HEK293 (cell line): Measurements from ENCODE around the gene CPEB4.

ENCODE experiments used
- ATF2 ChIP-seq: fragments of 450-650 bp; formaldehyde crosslinking; IDR thresholded peaks from 2 replicates; pipeline ENCODE4 v1.5.1; 2016; ENCODE audit warnings: missing biosample characterization, missing genetic modification characterization, low read depth
- BCL11A ChIP-seq: fragments of 450-650 bp; formaldehyde crosslinking; IDR thresholded peaks from 2 replicates; pipeline ENCODE4 v1.5.1; 2016; ENCODE audit warnings: low read depth, missing biosample characterization, missing genetic modification characterization
- CTCF ChIP-seq: fragments of 450-650 bp; formaldehyde crosslinking; IDR thresholded peaks from 2 replicates; pipeline ENCODE4 v1.5.1; 2016; ENCODE audit warnings: missing biosample characterization, missing genetic modification characterization
- HOXD13 ChIP-seq: sonication (generic); formaldehyde crosslinking; IDR thresholded peaks from 2 replicates; pipeline ENCODE4 v1.8.0; 2022; ENCODE audit warnings: missing genetic modification reagents, borderline replicate concordance
- YY1 ChIP-seq: fragments of 450-650 bp; formaldehyde crosslinking; IDR thresholded peaks from 2 replicates; pipeline ENCODE4 v1.5.1; 2018; ENCODE audit warnings: missing biosample characterization, missing genetic modification characterization
- ZEB2 ChIP-seq: fragments of 450-650 bp; formaldehyde crosslinking; IDR thresholded peaks from 2 replicates; pipeline ENCODE4 v1.5.1; 2016; ENCODE audit warnings: missing biosample characterization, missing genetic modification characterization
- ZNF157 ChIP-seq: fragments of 450-650 bp; formaldehyde crosslinking; IDR thresholded peaks from 2 replicates; pipeline ENCODE4 v1.5.1; 2016; ENCODE audit warnings: missing biosample characterization, missing genetic modification characterization
- ZNF175 ChIP-seq: fragments of 450-650 bp; formaldehyde crosslinking; IDR thresholded peaks from 2 replicates; pipeline ENCODE4 v1.5.1; 2016; ENCODE audit warnings: missing biosample characterization, missing genetic modification characterization
- ZNF274 ChIP-seq, 2 experiments: fragments of 200-500 bp in 1 of 2; fragments of 450-650 bp in 1 of 2; sonication (Bioruptor generic) in 1 of 2; formaldehyde crosslinking in 1 of 2; IDR thresholded peaks; 2 replicates each; pipeline versions ENCODE4 v1.5.1 to v1.6.1; 2014 to 2016; ENCODE audit warnings: borderline replicate concordance in 1 of 2, inconsistent platforms in 1 of 2, low read length in 1 of 2, missing biosample characterization in 1 of 2, missing genetic modification characterization in 1 of 2
- ZNF423 ChIP-seq: fragments of 450-650 bp; formaldehyde crosslinking; IDR thresholded peaks from 2 replicates; pipeline ENCODE4 v1.5.1; 2016; ENCODE audit warnings: missing biosample characterization, missing genetic modification characterization
- ZNF561 ChIP-seq: fragments of 450-650 bp; IDR thresholded peaks from 2 replicates; pipeline ENCODE4 v1.5.1; 2018; ENCODE audit warnings: missing biosample characterization, missing genetic modification characterization, borderline replicate concordance
- ZNF707 ChIP-seq: fragments of 450-650 bp; formaldehyde crosslinking; IDR thresholded peaks from 2 replicates; pipeline ENCODE4 v1.5.1; 2016; ENCODE audit warnings: missing biosample characterization, missing genetic modification characterization
- TF ChIP-seq, protein P1 (sequence below): fragments of 450-650 bp; formaldehyde crosslinking; IDR thresholded peaks from 2 replicates; pipeline ENCODE4 v1.5.1; 2016; ENCODE audit warnings: missing biosample characterization, missing genetic modification characterization, borderline replicate concordance

DNA sequence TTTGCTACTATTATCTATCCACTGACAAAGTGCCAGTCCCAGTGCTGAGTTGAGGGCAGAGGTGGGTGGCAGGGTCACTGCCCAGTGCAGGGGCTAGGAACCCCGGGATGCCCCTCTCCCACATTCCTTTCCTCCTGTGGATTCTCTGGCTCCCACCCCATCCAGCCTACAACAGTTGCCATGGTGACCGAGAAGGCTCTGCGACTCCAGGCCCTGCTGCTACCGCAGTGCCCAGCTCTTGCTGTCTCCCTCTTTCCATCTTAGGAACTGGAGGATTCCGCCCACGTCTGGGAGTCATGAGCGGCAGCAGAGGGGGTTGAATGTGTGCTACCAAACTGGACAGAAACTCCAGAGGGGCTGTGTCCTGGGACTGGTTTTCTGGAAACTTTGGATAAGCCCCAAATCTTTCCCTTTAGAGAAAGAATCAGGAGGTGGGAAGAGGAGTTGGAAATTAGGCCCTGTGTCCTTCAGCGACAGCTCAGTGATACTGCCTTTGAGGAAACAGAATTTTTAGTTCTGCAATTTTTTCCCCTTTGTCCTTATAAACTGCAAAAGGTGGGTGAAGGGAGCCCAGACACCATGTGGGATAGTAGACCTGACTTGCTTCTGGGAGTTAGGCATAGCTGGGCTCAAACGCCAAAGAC lies 80.1 kb downstream of the CPEB4 start:
- TF ChIP-seq ZNF274 (IDR thresholded peaks at IDR 0.05; ENCODE audit: low read length) (no peak), ZNF274 (tag by site-specific recombination; IDR thresholded peaks at IDR 0.05; ENCODE audit: borderline replicate concordance) (no peak), CTCF (tag by site-specific recombination) (no peak), YY1 (tag by site-specific recombination) (no peak), ZNF423 (no peak), ZEB2 (no peak), ATF2 (tag by site-specific recombination) (no peak), ZNF561 (tag by site-specific recombination) (no peak), ZNF175 (tag by site-specific recombination) (no peak), BCL11A (tag by site-specific recombination) (no peak), HOXD13 (no peak), ZNF157 (tag by site-specific recombination) (no peak), ZNF707 (tag by site-specific recombination) (no peak)
- TF ChIP-seq, protein P1, sequence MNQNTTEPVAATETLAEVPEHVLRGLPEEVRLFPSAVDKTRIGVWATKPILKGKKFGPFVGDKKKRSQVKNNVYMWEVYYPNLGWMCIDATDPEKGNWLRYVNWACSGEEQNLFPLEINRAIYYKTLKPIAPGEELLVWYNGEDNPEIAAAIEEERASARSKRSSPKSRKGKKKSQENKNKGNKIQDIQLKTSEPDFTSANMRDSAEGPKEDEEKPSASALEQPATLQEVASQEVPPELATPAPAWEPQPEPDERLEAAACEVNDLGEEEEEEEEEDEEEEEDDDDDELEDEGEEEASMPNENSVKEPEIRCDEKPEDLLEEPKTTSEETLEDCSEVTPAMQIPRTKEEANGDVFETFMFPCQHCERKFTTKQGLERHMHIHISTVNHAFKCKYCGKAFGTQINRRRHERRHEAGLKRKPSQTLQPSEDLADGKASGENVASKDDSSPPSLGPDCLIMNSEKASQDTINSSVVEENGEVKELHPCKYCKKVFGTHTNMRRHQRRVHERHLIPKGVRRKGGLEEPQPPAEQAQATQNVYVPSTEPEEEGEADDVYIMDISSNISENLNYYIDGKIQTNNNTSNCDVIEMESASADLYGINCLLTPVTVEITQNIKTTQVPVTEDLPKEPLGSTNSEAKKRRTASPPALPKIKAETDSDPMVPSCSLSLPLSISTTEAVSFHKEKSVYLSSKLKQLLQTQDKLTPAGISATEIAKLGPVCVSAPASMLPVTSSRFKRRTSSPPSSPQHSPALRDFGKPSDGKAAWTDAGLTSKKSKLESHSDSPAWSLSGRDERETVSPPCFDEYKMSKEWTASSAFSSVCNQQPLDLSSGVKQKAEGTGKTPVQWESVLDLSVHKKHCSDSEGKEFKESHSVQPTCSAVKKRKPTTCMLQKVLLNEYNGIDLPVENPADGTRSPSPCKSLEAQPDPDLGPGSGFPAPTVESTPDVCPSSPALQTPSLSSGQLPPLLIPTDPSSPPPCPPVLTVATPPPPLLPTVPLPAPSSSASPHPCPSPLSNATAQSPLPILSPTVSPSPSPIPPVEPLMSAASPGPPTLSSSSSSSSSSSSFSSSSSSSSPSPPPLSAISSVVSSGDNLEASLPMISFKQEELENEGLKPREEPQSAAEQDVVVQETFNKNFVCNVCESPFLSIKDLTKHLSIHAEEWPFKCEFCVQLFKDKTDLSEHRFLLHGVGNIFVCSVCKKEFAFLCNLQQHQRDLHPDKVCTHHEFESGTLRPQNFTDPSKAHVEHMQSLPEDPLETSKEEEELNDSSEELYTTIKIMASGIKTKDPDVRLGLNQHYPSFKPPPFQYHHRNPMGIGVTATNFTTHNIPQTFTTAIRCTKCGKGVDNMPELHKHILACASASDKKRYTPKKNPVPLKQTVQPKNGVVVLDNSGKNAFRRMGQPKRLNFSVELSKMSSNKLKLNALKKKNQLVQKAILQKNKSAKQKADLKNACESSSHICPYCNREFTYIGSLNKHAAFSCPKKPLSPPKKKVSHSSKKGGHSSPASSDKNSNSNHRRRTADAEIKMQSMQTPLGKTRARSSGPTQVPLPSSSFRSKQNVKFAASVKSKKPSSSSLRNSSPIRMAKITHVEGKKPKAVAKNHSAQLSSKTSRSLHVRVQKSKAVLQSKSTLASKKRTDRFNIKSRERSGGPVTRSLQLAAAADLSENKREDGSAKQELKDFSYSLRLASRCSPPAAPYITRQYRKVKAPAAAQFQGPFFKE (tag by site-specific recombination): no peak
